NCI-H748 (cell line): ENCODE measurements around the gene NOM1.
A peak's percentile ranks its signal among the peaks of the same experiment; 100 is the strongest.

Experiments used
- DNase-seq: peaks from one replicate; lab custom pipeline; 2025; ENCODE audit not compliant: unreplicated experiment; lab: John Stamatoyannopoulos, UW

NOM1 gene

DNA sequence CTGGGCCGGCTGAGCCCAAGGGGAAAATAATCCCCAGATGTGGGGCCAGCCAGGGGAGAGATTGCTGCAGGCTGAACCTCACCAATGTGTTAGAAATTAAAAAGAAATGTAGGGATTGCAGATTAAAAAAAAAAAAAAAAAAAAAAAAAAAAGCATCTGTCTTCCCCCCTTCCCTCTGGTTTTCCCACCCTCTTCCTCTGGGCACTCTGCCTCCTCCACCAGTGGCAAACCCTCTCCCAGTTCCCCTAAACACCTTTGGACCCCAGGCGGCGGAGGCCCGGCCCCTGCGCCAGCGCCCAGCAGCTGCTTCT lies 53.9 kb downstream of the NOM1 start:
- DNase-seq, result no peak

DNA sequence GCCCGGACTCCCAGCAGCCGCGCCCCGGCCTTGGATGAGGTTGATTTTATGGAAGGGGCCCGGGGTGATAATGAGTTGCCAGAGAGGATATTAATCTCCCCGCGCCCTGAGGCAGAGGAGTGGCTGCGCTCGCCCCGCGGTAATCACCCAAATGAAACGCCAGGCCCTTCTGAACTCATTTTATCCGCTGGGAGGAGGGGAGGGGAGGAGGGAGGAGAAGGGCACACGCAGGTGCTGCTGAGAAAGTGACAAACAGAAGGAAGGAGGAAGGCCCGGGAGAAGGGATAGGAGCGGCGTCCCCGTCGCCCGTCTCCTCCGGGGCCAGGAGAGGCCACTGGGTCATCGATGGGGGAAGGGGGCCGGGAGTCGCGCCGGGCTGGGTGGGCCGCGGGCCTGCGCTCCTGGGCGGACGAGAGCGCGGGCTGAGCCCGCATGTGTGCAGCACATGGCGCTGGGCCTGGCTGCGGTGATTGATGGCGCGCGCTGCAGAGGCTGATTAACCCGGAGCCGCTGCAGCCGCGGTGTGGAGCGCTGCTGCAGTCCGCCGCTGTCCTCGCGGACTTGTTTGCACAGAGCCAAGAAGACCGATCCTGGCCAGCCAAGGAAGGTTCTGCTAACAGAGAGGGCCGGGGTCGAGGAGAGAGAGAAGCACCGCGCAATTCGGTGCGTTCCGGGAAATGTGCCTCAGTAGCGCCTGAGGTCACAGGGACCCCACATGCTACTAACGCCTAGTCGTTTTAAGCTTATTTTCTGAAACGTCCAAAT lies 54.4 kb downstream of the NOM1 start:
- DNase-seq, result peak; percentile 52

DNA sequence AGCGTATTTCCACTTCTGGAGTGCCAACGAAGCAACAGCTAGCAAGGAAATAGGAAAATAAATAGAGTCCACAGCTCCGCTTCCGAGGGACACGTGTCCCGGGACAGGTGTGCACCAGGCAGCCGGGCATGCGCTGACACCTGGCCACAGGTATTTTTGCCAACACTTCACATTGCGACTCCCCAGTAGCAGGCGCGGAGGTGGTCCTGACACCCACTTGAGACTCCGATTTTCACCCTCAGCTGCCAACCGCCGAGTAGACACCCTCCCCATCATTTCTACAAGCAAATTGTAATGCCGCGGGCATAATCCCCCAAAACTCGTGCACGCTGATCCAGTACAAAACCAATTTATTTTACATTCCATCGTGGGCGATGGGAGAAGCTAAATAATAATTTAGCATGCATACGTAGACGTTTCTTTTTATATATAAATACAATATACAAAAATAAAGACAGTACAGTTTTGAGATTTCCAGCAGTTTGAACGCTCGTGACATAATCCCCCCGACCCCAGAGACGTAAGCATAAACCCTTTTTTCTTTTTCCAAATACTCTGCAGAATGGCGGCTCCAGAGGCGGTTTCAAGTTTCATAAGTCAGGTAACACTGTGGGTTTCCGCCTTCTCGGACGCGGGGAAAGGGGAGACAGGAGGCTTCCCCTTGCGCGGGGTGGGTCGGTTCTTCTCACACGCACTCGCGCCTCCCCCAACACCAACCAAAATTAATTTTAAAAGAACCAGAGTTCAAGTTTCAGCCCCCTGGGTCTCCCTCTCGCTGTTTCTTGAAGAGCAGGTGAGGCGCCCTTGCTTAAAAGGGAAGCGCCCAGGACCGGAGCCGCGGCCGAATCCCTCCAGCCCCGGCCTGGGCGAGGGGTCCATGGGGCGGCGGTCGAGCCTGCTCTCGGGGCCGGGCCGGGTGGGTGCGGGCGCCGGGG lies 55.3 kb downstream of the NOM1 start:
- no peak for DNase-seq

DNA sequence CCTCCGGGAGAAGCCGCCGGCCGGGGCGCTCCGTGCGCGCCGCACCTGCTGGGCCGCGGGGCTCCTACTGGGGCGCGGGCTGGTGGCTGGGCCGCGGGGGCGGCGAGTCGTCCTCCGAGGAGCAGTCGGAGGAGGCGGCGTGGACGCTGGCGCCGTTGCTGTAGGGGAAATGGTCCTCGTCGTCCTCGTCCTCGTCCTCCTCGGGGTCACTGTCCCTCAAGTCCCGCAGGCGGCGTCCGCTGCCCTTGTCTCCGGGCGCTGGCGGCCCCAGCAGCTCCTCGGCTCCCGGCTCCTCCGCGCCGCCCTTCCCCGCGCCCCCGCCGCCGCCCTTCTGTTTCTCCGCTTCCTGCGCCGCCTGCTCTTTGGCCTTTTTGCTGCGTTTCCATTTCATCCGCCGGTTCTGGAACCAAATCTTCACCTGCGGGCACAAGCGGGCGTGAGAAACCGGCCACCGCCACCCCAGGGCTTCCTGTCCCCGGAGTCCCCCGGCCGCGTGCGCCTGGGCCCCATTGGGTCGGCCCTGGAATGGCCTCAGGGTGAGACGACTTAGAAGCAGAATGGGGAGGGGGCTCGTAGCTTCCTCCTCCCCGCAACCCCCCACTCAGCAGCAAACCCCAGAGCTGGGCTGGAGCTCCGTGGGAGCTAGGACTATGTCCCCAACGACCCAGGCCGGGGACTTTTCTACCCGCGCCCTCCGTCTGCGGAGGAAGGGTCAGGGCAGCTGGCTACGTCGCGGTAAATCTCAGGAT lies 56.1 kb downstream of the NOM1 start:
- DNase-seq, result no peak

DNA sequence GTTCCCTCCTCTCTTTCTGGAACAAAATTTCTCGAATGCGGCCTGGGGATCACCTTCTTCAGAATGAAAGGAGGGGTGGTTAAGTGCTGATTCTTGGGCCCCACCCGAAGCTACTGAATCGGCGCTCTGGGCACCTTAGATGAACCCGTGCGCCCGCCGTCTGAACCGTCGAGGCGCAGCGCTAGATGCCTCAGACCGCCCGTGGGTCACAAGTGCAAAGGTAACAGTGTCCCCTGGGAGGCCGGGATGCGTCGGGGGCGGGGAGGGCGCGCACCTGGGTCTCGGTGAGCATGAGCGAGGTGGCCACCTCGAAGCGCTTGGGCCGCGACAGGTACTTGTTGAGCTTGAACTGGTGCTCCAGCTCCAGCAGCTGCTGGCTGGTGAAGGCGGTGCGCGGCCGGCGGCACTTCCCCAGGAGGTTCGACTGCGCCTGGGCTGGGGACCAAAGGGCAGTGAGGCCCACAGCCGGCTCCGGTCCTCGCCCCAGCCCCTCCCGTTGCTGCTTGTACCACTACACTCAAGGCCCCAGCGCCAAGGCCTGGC lies 56.8 kb downstream of the NOM1 start:
- DNase-seq, result no peak

DNA sequence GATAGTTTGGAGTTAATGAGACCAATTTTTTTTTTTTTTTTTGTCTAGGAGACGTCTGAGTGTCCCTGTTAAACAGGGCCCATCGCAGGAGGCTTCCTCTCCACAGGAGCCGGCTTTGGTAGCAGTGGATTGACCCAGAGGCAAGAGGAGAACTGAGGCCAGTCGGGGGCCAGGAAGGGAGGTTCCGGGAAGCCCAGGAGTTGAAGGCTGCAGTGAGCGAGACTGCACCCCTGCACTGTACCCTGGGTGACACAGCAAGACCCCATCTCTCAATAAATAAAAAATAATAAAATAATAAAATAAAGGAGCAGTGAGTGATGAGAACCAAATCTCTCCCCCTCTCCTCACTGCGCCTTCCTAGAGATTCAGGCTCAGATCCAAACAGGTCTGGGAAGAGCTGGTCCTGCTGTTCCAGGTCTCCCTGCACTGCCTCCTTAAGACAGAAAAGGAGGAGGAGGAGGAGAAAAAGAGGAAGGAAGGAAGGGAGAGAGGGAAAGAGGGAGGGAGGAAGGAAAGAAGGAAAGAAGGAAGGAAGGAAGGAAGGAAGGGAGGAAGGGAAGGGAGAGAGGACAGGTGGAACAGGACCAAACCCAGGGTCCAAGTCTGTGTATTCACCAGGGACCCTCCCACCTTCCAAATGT lies 57.4 kb downstream of the NOM1 start:
- DNase-seq, result no peak

DNA sequence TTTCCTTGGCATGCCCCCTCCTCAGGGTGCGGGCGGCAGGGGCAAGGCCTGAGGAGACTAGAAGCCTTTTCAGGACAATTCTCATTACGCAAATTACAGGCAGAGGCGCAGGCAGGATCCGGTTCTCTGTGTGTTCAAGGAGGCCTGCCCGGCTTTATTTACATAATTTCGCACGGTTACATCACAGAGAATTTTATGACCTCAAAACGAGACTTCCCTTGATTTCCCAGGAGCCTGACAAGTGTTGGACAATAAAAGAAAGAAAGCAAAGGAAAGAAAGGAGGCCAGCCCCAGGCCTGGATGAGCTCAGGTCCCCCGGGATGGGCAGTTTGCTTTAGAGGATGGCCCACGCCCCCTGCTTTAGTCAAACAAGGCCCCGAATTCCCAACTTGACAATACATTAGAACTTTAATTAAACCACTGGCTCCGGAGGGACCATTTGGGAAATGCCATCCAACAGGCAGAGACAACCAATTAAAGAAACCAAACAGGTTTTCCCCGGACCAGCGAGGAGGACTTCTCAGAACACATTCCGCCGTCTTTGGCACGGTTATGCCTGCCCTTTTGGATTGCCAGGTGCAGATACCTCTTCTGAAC lies 58.1 kb downstream of the NOM1 start:
- peak; percentile 24 for DNase-seq

DNA sequence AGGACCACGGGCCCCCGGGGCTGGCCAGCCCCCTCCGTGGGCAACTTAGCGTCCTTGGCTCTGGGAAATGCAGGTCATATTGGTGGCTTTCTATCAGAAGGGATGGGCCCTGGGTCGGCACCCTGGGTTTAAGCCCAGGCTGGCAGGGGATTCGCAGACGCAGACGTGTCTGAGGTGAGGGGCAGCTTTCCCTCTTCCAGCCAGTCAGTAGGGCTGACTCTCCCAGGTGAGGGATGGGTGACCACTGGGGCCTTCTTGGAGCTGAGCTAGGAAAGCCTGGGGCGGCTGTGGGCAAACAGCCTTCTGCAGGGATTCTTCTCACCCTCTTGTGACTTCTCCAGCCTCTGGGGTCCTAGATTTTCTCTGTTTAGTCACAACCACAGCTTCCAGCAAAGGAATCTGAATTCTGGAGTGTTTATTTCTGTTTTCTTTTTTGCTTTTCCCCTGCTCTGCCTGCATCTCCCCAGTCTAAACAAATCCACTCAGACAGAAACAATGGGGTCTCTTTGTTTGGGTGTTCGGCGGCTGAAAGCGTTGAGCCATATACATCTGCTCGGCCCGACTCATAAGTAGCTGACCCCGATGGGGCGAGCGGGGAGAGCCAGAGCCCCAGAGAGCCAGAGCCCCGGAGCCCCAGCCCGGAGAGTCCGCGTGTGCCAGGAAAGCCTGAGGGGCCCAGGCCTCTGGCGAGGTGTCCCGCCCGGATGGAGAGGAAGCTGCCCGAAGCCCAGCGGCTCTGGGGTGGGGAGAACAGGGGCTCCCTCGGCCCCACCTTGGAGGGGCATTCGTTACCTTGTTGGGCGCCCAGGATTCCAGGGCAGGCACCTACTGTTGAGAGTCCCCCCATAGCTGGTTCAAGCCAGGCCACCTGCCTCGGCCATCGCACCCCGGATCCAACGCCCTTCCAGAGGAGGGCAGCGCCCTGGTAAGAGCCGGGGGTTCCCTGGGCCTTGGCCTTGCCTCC lies 59.0 kb downstream of the NOM1 start:
- DNase-seq, result no peak

DNA sequence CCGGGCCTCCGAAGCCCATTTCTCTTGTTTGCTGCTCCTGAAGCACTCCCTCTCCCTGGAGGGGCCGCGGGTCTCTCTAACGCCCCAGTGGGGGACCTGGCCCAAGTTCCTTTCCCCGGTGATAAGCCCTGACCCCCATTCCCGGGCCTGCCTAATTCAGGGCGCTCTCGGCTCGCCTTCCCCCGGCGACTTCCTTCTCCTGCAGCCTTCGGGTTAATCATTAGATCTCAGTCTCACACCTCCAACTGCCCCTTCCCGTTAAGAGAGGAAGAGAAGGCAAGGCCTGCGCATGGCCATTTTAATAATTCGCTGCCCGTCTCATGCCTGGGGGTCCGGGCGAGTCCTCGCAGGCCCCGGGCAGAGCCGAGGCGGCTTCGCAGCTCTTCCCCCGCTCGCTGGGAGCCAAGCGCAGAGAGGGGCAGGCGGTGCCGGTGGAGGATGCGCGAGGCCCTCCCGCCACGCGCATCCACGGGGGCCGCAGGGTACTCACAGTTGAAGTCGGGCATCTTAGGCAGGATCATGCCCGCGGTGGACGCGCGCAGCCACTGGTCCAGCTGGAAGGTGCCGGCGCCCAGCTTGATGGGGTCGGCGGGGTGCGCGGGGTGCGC lies 59.8 kb downstream of the NOM1 start:
- DNase-seq, result peak; percentile 64

DNA sequence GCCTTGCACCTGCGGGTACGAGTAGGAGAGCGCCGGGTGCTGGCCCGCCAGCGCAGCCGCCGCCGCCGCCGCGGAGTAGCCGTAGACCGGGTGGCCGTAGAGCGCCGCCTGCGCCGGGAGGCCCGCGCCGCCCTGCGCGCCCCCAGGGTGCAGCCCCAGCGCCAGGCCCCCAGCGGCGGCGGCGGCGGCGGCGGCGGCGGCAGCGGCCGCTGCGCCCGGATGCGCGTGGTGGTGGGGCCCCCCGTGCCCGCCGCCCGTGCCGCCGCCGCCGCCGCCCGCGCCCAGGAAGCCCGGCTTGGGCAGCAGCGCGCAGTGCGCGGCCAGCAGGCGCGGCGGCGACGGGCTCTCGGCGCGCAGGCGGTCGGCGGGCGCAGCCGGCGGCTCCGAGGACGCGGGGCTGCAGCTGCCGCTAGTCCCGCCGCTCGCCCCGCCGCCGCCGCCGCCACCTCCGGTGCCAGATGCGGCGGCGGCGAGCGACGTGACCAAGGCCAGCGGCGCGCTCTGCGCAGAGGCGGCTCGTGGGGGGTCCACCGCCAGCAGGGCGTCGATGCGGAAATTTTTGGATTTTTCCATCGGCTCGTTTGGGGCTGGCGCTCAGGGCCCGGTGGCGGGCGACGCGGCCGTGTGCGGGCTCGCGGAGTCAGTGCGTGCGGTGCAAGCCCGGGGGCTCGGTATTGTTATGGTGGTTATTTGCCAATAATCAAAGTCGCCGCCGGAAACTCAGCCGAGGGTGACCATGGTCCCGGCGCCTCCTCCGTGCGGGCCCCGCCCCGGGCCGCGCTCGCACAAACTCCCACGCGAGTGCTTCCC lies 60.5 kb downstream of the NOM1 start:
- peak; percentile 64 for DNase-seq

DNA sequence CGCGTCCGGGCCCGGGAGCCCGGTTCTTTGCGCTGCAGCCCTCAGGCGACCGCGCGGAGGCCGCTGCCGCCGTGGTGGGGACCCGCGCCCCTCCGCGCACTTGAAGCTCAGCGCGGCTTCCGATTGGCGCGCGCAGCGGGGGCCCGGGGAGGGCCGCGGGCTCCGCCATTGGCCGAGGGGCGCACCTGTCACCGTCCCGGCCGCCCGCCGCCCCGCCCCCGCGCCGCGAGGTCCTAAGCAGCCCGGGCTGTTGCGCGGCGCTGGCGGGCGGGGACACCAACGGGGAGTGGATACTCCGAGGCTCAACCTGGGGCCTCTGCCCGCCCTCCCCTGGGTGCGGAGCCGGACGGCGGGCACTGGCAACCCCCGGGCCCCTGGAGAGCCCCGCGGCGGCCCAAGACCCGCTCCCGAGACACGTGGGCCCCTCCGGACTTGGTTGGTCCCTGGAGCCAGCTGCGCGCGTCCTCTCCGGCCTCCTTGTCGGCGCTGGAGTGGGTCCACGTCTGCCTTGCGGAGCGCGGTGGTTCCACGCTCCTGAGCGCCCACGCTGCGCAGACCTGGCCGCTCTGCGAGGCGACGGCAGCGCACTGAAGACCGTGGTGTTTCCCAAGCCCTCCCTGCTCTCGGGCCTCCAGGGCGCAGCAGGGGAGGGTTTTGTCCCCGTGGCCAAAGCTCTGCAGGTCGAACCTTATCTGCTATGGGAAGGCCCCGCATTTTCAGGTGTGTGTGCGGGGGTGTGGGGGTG lies 61.2 kb downstream of the NOM1 start, which contains the start of gene MNX1:
MNX1 (minus strand) TSS at position 76 of the 745 bp plus-strand sequence. CDS start 313 bp downstream, outside the sequence.
- peak; percentile 93 for DNase-seq

DNA sequence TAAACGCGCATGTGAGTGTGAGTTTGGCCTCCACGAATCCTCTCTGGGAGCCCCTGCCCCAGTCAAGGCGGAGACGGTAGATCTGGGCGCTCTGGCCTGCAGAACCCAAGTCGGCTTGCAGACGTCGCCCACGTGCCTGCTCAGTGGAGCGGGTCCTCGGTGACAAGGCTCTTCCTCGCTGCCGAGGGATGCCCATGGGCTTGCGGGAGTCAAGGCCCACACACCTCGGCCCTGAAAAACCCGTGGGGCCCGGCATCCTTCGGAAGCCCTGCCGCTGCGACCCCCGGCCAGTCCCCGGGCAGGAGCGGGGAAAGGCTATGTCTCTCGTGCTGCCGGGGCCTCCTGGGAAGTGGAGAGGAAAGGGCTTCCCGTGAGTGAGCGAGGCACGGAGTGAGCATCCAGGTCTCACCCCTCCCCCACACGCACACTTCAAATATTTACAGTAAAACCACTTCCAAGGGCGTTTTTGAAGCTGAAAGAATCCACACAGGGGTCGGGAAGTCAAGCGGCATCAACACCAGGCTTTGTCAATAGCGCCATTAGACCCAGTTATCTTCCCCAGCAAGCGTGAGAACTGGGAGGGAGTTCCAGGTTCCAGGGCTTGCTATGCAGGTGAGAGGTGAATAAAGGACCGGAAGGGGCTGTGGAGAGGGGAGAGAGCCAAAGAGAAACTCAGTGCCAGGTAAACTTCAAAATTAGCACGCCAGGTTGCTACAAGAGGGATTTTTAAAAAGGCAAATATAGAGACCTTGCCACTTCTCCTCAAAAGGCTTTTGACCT lies 62.0 kb downstream of the NOM1 start:
- peak; percentile 92 for DNase-seq

DNA sequence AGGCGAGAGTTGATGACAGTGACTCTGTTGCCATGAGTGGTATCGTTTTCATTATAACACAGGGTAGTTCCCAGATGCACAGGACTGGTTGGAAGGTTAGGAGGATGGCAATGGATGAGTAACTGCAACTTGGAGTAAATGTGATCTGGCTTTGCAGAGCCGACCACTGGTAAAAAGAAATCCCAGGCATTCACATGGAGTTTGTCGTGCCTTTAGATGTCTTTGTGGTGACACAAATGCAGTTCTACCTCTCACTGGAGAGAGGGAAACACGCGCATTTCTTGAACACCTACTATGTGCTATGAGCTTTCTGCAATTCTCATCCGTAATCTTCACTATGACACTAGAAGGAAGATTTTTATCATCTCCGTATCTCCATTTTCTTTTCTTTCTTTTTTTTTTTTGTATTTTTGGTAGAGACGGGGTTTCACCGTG lies 62.6 kb downstream of the NOM1 start:
- DNase-seq, result peak; percentile 75

DNA sequence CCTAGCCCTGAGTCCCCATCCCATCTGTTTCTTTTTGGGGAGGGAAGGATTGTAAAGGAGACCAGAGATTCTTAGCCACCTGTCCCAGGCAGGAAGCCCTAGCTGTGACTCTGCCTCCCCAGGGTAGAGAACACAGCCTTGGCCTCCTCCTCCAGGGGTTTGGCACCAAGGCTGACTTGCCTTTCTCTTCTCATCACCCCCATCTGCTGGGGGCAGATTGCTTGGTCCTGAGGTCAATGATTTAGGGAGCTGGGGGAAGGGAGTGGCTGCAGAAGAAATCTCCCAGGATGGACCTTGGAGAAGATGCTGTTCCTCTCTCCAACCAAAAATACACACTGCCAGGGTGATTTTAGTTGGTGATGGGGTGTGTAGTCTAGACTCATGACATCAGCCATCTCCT lies 63.6 kb downstream of the NOM1 start:
- no peak for DNase-seq

DNA sequence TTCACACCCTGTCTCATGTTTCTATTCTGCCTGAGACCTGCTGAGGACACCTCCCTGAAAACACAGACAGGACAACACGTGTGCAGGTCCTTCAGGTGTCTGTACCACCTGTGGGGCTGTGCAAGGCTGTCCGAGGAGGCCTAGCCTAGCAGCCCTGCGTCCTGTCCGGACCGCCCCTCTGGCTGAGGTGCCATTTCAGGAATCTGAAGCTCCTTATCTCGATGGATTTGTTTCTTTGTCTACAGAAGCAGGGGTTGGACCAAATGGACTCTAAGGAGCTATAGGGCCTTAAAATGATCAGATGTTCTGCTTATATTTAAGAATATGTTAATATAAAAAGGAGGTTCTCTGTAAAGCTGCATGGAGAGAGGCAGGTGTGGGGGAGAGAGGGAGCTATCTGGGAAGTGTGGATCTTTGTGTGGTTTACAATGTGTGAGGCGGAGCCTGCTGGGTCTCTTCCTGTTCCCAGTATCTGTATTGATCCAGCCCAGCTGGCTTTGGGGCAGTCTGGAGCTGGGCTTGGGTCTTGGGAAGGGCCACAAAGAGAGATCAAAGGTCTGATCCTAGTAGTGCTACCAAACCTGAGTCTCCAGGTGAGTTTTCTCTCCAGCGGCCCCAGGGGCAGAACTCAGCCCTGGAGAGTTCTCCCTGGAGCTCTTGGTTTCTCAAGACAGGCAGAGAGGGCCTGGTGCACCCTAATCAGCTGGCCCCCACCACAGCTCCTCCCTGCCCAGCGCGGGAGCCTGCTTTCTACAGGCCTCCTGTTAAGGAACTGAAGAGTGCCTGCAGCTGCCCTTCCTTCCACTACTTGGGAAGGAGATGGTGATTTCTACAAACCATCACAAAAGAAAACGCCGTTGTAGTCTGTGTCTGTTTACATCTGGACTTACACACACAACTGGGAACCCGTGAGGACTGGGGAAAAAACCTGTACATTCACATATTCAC lies 64.4 kb downstream of the NOM1 start:
- peak; percentile 15 for DNase-seq
